K562 (cell line): ENCODE results near the gene EFCAB9.

Source experiments
- CBFB ChIP-seq: sonication (generic); formaldehyde crosslinking; IDR thresholded peaks from 2 replicates; pipeline ENCODE4 v1.4.0; 2020; ENCODE audit warnings: mild to moderate bottlenecking, missing genetic modification reagents
- CBX3 ChIP-seq, 2 experiments: IDR thresholded peaks; 1 replicate in 1 of 2; 2 replicates in 1 of 2; pipeline ENCODE4 v1.6.1; 2012; ENCODE audit warnings: inconsistent platforms in 2 of 2, low read length in 2 of 2, borderline replicate concordance in 1 of 2, control low read depth in 1 of 2
- CC2D1A ChIP-seq: fragments of 450-650 bp; IDR thresholded peaks from 2 replicates; pipeline ENCODE4 v1.6.1; 2017; ENCODE audit warnings: mild to moderate bottlenecking
- FOXK2 ChIP-seq, 2 experiments: fragments of 450-650 bp; IDR thresholded peaks in 1 of 2; conservative IDR thresholded peaks in 1 of 2; 2 replicates each; pipeline ENCODE4 v1.6.1; 2016; ENCODE audit warnings: low read depth in 2 of 2, mild to moderate bottlenecking in 1 of 2
- HMGN3 ChIP-seq: IDR thresholded peaks from 2 replicates; pipeline ENCODE4 v1.6.1; 2011; ENCODE audit warnings: borderline replicate concordance, low read depth, mild to moderate bottlenecking, mixed read lengths, low read length; ENCODE audit not compliant: insufficient read length; ENCODE audit errors: extremely low read depth
- LCOR ChIP-seq: sonication (generic); formaldehyde crosslinking; IDR thresholded peaks from 2 replicates; pipeline ENCODE4 v1.8.0; 2022; ENCODE audit warnings: mild to moderate bottlenecking, missing genetic modification reagents
- POLR2A ChIP-seq: fragments of 450-650 bp; conservative IDR thresholded peaks from 2 replicates; pipeline ENCODE4 v1.6.1; 2016
- PRPF4 ChIP-seq: fragments of 200-400 bp; formaldehyde crosslinking; IDR thresholded peaks from one replicate; pipeline ENCODE4 v1.6.1; 2017; ENCODE audit warnings: low read length, low read depth, mild to moderate bottlenecking; ENCODE audit not compliant: insufficient read depth, poor library complexity, severe bottlenecking
- RBBP5 ChIP-seq: fragments of 200-600 bp; sonication (generic); IDR thresholded peaks from 2 replicates; pipeline ENCODE4 v1.6.1; 2012; ENCODE audit warnings: borderline replicate concordance, mild to moderate bottlenecking, low read length, control low read depth, inconsistent platforms; ENCODE audit not compliant: insufficient read depth, poor library complexity, severe bottlenecking
- ZNF644 ChIP-seq: fragments of 200-800 bp; sonication (Bioruptor generic); IDR thresholded peaks from 2 replicates; pipeline ENCODE4 v1.6.1; 2016; ENCODE audit warnings: low read depth, missing genetic modification characterization, missing compliant biosample characterization

DNA sequence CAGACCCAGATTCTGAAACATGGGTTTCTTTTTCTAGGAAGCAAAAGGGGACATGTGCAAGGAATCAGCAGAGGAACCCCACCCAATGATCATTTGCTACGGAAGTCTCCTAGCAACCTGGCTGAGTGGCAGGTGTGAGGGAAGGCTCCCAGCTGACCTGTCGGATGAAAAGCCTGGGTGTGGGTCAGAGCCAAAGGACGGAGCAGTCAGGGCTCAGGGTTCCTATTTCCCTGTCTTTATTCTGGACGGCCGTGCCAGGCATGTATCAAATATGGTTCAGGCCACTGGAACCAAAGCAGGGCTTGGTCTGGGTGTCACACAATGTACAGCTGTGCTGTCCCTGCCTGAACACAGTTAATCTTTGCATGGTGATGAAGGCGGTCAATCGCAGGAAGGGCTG lies 26.1 kb upstream of the EFCAB9 start:
- TF ChIP-seq POLR2A = no peak
- TF ChIP-seq RBBP5 = no peak
- no peak for TF ChIP-seq CBX3 (IDR thresholded peaks at IDR 0.05; ENCODE audit: borderline replicate concordance in 1 of 2, low read length in 2 of 2)
- no peak for TF ChIP-seq ZNF644 (tag)
- no peak for TF ChIP-seq FOXK2 (conservative IDR thresholded peaks at IDR 0.05 in 1 of 2, IDR thresholded peaks at IDR 0.05 in 1 of 2; ENCODE audit: low read depth in 2 of 2)
- TF ChIP-seq HMGN3 = no peak
- no peak for TF ChIP-seq PRPF4
- no peak for TF ChIP-seq LCOR (CRISPR knock-in tag)
- no peak for TF ChIP-seq CBFB (CRISPR knock-in tag)
- no peak for TF ChIP-seq CC2D1A
